ENCODE measurements around the gene FAAP24.
"Not testable (repeated sequence)": the region's sequence is repeated elsewhere in the genome, so short reads cannot be mapped to it uniquely, and the experiment has no call there.

FAAP24 gene

GRCh38 chr19:33000510-33000909, 28.5 kb downstream of the FAAP24 start:
- DNase-seq: no peak

GRCh38 chr19:33000910-33001309, 28.9 kb downstream of the FAAP24 start:
- DNase-seq: no peak

- DNase-seq: not testable (repeated sequence)
Measured at GRCh38 chr19:33002126-33002865, 30.3 kb downstream of the FAAP24 start.

GRCh38 chr19:33003424-33004024, 31.5 kb downstream of the FAAP24 start:
- not testable (repeated sequence) for DNase-seq

- DNase-seq: peak; percentile 77
Measured at GRCh38 chr19:33005440-33005839, 33.4 kb downstream of the FAAP24 start.

GRCh38 chr19:33008738-33009137, 36.7 kb downstream of the FAAP24 start:
- DNase-seq: no peak

GRCh38 chr19:33010891-33011290, 38.8 kb downstream of the FAAP24 start:
- DNase-seq: not testable (repeated sequence)

- DNase-seq: no peak
Measured at GRCh38 chr19:33022472-33023116, 50.6 kb downstream of the FAAP24 start.

GRCh38 chr19:33024398-33024797, 52.4 kb downstream of the FAAP24 start:
- no peak for DNase-seq

GRCh38 chr19:33025468-33026238, 53.6 kb downstream of the FAAP24 start:
- DNase-seq: not testable (repeated sequence)

GRCh38 chr19:33026602-33027001, 54.6 kb downstream of the FAAP24 start:
- DNase-seq: not testable (repeated sequence)
